ENCODE data around the gene LARP4B.

The LARP4B gene

DNA sequence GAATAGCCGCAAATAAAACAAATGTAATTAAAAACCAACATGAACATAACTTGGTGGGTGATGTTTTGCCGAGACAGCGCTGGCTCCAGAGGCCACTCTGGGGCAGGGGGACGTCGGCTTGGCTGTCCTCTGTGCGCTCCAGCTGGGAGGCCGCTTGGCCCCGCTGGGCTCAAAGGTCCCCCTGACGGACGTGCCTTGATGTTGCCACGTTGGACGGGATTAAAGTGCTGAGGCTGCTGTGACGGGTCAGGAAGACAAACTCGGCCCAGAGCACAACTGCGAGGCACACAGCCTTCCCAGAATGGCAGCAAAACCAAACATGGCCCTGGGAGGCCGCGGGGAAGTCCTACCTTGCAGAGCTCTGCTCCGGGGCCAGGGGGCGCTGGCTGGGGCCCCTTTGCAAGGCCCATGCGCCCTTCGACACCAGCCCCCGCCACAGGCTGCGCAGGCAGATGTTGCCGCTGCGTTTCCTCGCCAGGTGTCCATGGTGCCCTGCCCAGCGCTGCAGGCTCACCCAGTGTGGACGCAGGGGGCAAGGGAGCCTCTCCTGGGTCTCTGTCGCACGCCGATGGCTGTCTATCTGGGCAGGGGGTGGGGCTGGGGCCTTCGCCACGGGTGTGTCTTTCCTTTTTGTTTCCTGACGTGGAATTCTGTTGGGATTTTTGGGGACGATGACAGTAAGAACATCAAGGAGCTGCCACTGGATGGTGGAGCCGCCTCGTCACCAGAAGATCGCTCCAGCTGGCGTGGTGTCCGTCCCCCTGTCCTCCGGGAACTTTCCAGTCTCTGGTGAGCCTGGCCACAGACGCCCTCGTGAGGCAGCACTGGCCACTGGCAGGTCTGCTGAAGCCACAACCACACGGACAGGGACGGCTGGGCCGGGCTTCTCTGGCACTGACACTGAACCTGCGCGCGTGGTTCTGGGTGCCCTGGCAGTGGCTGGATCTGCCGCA, 142.4 kb downstream of the LARP4B start:
- peak; percentile 66 for TF ChIP-seq CTCF (IDR thresholded peaks at IDR 0.05; ENCODE audit: low read depth, low read length, missing control alignments)
- in situ Hi-C loops (cut with HindIII; ENCODE audit: low sequenced_read_pairs): no loop called here
- DNase-seq (ENCODE audit: low read depth): peak; percentile 32
- peak overlapping the region; percentile 25 for H3K4me3 ChIP-seq (ENCODE audit: low read depth, low read length)

DNA sequence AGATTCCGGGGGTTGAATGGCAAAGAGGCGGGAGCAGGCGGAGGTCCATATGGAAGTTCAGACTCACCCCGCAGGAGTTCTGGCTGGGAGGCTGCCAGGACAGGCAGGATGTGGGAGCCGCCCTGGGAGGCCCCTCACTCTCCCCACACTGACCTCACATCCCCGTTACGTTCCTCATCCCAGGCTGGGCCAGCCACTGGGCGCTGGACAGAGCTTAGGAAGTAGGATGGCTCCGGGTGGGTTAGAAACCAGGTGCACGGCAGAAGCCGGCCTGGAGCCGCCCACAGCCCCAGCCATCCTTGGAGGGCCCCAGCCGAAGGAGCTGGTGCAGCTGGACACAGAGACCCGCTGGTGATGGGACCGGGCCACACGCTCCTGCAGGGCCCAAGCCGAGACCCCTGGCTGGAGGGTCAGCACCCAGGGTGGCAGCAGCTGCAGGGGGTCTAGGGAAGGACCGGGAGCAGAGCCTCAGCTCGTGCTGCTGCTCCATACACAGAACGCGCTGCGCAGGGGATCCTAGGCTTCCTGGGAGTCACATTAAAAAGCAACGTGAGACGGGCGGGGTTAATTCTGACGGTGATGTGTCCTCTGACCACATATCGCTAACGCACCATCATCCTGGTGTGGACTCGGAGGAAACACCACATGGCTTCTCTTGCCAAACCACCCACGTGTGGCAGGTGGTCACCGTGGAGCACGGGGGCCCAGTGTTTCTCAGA, 143.4 kb downstream of the LARP4B start:
- no peak overlapping the region for H3K4me3 ChIP-seq (ENCODE audit: low read depth, low read length)
- peak; percentile 47 for DNase-seq (ENCODE audit: low read depth)
- TF ChIP-seq CTCF (IDR thresholded peaks at IDR 0.05; ENCODE audit: low read depth, low read length, missing control alignments): no peak
- in situ Hi-C loops (cut with HindIII; ENCODE audit: low sequenced_read_pairs): no loop called here

- no peak overlapping the region for H3K4me3 ChIP-seq (ENCODE audit: low read depth, low read length)
- TF ChIP-seq CTCF (IDR thresholded peaks at IDR 0.05; ENCODE audit: low read depth, low read length, missing control alignments): no peak
- in situ Hi-C loops (cut with HindIII; ENCODE audit: low sequenced_read_pairs): no loop called here
- DNase-seq (ENCODE audit: low read depth): no peak
Measured at GRCh38 chr10:786633-787474, 144.7 kb downstream of the LARP4B start.

- no peak overlapping the region for H3K4me3 ChIP-seq (ENCODE audit: low read depth, low read length)
- no peak for TF ChIP-seq CTCF (IDR thresholded peaks at IDR 0.05; ENCODE audit: low read depth, low read length, missing control alignments)
- DNase-seq (ENCODE audit: low read depth): no peak
- in situ Hi-C loops (cut with HindIII; ENCODE audit: low sequenced_read_pairs): no loop called here
Measured at GRCh38 chr10:785861-786214, 145.7 kb downstream of the LARP4B start.

DNA sequence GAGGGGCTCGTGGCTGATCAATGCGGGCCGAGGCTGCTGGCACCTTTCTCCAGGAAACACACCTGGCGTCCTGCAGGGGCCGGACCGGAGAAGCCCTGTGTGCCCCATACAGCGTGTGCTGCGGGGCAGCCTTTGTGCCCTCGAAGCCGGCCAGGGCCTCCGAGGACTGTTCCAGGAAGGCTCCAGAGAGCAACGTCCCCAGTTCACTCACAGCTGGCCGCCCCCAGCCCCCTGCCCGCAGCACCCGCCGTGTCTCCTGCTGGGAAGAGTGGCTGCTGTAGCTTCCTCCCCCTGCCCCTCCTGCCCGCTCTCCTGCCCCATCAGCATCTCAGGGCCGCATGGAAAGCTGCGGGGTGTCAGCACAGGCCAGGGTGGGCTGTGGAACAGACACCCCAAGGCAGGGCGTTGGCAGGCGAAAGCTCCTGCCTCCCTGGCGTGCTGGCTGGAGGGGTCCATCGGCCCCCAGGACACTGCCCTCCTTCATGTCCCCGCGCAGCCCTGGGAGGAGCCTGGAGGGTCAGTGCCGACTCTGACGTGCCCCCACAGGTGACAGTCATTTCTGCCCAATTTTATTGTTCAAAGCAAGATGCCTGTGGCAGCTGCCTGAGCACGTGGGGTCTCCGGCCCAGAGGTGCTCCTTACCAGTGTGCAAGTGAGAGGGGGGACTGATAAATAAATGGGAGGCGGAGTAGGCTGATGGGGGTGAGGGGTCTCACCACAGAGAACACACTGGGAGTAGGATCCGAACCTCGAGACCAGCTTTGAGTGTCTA, 146.2 kb downstream of the LARP4B start:
- in situ Hi-C loops (cut with HindIII; ENCODE audit: low sequenced_read_pairs): no loop called here
- no peak for TF ChIP-seq CTCF (IDR thresholded peaks at IDR 0.05; ENCODE audit: low read depth, low read length, missing control alignments)
- no peak for DNase-seq (ENCODE audit: low read depth)
- peak overlapping the region; percentile 34 for H3K4me3 ChIP-seq (ENCODE audit: low read depth, low read length)
